Measurements from ENCODE around the gene CHN2. TPM values are rescaled to one million over a fixed set of nuclear protein-coding genes. Genes with fewer than 3 reads are reported as not detected.

CHN2 gene
- polyA plus RNA-seq, 2 of the 4 experiments (the other 2 are of a cell fraction): 0.06 TPM; not detected in 1

DNA sequence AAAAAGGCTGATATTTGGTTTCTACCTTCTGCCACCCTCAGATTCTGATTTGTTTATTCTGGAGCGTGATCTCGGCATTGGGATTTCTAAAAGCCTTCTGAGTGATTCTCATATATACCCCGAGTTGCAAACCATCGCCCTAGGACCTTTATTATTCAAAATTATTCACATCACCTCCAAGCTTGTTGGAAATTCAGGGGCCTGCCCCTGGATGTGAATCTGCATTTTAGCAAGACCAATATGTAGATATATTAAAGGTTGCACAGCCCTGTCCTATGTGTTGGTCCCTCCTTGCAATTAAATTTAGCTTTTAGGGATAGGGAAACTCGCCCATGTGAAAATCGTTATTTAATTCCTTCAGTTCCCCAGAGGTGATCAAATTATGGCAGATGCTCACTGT lies 9.0 kb upstream of the CHN2 start (continued):
- TF ChIP-seq HMGXB4 (CRISPR knock-in tag; IDR thresholded peaks at IDR 0.05; ENCODE audit: borderline replicate concordance) (no peak), MAFK (IDR thresholded peaks at IDR 0.05; ENCODE audit: partially characterized antibody) (no peak), JUNB (IDR thresholded peaks at IDR 0.05) (no peak)

- ChIA-PET CTCF (interaction anchor here (0.6 to 7.7 kb wide), 47 partner anchors 8 to 798 kb away, joined by 3 to 83 read pairs (median 4); no protein-coding TSS in a partner anchor), POLR2A (no interaction called here)
- H3K4me1 ChIP-seq: no peaks in the 10 kb centered on the region; the same call in 2 of the 3 replicates
- TF ChIP-seq ZC3H11A (IDR thresholded peaks at IDR 0.05) (no peak), KDM1A (IDR thresholded peaks at IDR 0.05; ENCODE audit: low read depth) (no peak), HOXA7 (CRISPR knock-in tag; IDR thresholded peaks at IDR 0.05) (no peak), FOXS1 (CRISPR knock-in tag; IDR thresholded peaks at IDR 0.05) (no peak), EHF (CRISPR knock-in tag; IDR thresholded peaks at IDR 0.05) (no peak), HDAC2 (IDR thresholded peaks at IDR 0.05) (no peak), SMC3 (IDR thresholded peaks at IDR 0.05) (peak; percentile 70), RAD21 (conservative IDR thresholded peaks at IDR 0.05 in 1 of 2, IDR thresholded peaks at IDR 0.05 in 1 of 2) (peak; percentile 58 to 70)
- TF ChIP-seq, protein P1, sequence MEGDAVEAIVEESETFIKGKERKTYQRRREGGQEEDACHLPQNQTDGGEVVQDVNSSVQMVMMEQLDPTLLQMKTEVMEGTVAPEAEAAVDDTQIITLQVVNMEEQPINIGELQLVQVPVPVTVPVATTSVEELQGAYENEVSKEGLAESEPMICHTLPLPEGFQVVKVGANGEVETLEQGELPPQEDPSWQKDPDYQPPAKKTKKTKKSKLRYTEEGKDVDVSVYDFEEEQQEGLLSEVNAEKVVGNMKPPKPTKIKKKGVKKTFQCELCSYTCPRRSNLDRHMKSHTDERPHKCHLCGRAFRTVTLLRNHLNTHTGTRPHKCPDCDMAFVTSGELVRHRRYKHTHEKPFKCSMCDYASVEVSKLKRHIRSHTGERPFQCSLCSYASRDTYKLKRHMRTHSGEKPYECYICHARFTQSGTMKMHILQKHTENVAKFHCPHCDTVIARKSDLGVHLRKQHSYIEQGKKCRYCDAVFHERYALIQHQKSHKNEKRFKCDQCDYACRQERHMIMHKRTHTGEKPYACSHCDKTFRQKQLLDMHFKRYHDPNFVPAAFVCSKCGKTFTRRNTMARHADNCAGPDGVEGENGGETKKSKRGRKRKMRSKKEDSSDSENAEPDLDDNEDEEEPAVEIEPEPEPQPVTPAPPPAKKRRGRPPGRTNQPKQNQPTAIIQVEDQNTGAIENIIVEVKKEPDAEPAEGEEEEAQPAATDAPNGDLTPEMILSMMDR (IDR thresholded peaks at IDR 0.05): peak; percentile 66
- H3K27ac ChIP-seq: no peak overlapping the region
- peak; percentile 84 to 92 for ATAC-seq
- no peak for FAIRE-seq
- no peak overlapping the region; the same call in 2 of the 3 replicates for H3K4me3 ChIP-seq
- WGBS (ENCODE audit: missing lambda C conversion rate): 20% methylated on average over 11 of the region's 16 CpGs
- peak; percentile 36 to 40 for DNase-seq (ENCODE audit: low read depth in 1 of 2, low spot score in 1 of 2)
- peak overlapping the region; percentile 35 for H3K4me2 ChIP-seq
- no peaks in the 10 kb centered on the region for H3K9me3 ChIP-seq
Observed at GRCh38 chr7:29189743-29190201, 4.8 kb upstream of the CHN2 start.

GRCh38 chr7:29190349-29191045 lies 4.1 kb upstream of the CHN2 start:
- ChIA-PET CTCF (interaction anchor here (0.6 to 7.7 kb wide), 36 partner anchors 8 to 797 kb away, joined by 3 to 83 read pairs (median 5); no protein-coding TSS in a partner anchor), POLR2A (no interaction called here)
- Histone ChIP-seq H3K4me2 (peak overlapping the region; percentile 35; the same call in 2 of the 3 replicates), H3K27ac (no peak overlapping the region), H3K4me3 (no peak overlapping the region), H3K4me1 (no peaks in the 10 kb centered on the region; the same call in 2 of the 3 replicates), H3K9me3 (no peaks in the 10 kb centered on the region)
- no peak for FAIRE-seq
- peak in 1 of 2 experiments; percentile 15 for DNase-seq (ENCODE audit: low read depth in 1 of 2, low spot score in 1 of 2)
- no peak for ATAC-seq
- 8% methylated on average over 5 of the region's 5 CpGs for WGBS (ENCODE audit: missing lambda C conversion rate)
- TF ChIP-seq POLR2AphosphoS2 (conservative IDR thresholded peaks at IDR 0.05; ENCODE audit: low read length): no peak
- no peak for TF ChIP-seq CBX8 (IDR thresholded peaks at IDR 0.05)
- no peak for TF ChIP-seq ESRRA (IDR thresholded peaks at IDR 0.05; ENCODE audit: borderline replicate concordance, low read length)
- TF ChIP-seq NPAS2 (CRISPR knock-in tag; IDR thresholded peaks at IDR 0.05; ENCODE audit: borderline replicate concordance): no peak
- TF ChIP-seq HOXB13 (CRISPR knock-in tag; IDR thresholded peaks at IDR 0.05; ENCODE audit: low read depth): no peak
- TF ChIP-seq CEBPB (IDR thresholded peaks at IDR 0.05): no peak
- no peak for TF ChIP-seq ZSCAN20 (CRISPR knock-in tag; IDR thresholded peaks at IDR 0.05)
- no peak for TF ChIP-seq NFE2L2 (conservative IDR thresholded peaks at IDR 0.05; ENCODE audit: low read length)
- TF ChIP-seq, protein P2, sequence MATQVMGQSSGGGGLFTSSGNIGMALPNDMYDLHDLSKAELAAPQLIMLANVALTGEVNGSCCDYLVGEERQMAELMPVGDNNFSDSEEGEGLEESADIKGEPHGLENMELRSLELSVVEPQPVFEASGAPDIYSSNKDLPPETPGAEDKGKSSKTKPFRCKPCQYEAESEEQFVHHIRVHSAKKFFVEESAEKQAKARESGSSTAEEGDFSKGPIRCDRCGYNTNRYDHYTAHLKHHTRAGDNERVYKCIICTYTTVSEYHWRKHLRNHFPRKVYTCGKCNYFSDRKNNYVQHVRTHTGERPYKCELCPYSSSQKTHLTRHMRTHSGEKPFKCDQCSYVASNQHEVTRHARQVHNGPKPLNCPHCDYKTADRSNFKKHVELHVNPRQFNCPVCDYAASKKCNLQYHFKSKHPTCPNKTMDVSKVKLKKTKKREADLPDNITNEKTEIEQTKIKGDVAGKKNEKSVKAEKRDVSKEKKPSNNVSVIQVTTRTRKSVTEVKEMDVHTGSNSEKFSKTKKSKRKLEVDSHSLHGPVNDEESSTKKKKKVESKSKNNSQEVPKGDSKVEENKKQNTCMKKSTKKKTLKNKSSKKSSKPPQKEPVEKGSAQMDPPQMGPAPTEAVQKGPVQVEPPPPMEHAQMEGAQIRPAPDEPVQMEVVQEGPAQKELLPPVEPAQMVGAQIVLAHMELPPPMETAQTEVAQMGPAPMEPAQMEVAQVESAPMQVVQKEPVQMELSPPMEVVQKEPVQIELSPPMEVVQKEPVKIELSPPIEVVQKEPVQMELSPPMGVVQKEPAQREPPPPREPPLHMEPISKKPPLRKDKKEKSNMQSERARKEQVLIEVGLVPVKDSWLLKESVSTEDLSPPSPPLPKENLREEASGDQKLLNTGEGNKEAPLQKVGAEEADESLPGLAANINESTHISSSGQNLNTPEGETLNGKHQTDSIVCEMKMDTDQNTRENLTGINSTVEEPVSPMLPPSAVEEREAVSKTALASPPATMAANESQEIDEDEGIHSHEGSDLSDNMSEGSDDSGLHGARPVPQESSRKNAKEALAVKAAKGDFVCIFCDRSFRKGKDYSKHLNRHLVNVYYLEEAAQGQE (IDR thresholded peaks at IDR 0.05): no peak
- no peak for TF ChIP-seq E2F6 (IDR thresholded peaks at IDR 0.05; ENCODE audit: borderline replicate concordance, low read depth)
- no peak for TF ChIP-seq CHD4 (IDR thresholded peaks at IDR 0.05; ENCODE audit: borderline replicate concordance)
- no peak for TF ChIP-seq GATA3 (IDR thresholded peaks at IDR 0.05; ENCODE audit: borderline replicate concordance)
- no peak for TF ChIP-seq ZNF302 (CRISPR knock-in tag; IDR thresholded peaks at IDR 0.05)
- TF ChIP-seq TFCP2L1 (CRISPR knock-in tag; IDR thresholded peaks at IDR 0.05): no peak
- no peak for TF ChIP-seq RFX5 (IDR thresholded peaks at IDR 0.05)
- TF ChIP-seq EHMT2 (IDR thresholded peaks at IDR 0.05; ENCODE audit: low read depth): no peak
- no peak for TF ChIP-seq MYC (IDR thresholded peaks at IDR 0.05; ENCODE audit: borderline replicate concordance, low read length)

Data from A549 (cell line).